Stimulated activated CD4-positive, alpha-beta T cell treated with anti-CD3 and anti-CD28 coated beads, Interleukin-4, amount 100 ng/mL, for 1 hour (primary cell): ENCODE data around the gene INSL6.
"Not testable (repeated sequence)": the region's sequence is repeated elsewhere in the genome, so short reads cannot be mapped to it uniquely, and the experiment has no call there.

ENCODE experiments used
- DNase-seq: peaks from one replicate; pipeline ENCODE4 v3.0.0-alpha.2; 2020

The INSL6 gene

GRCh38 chr9:5185220-5185840 is at the start of gene INSL6:
INSL6 (minus strand) TSS chr9:5185639; CDS start chr9:5185602, 37 bp downstream.
- no peak for DNase-seq

GRCh38 chr9:5231212-5231611 is 45.8 kb upstream of the INSL6 start, which contains the start of gene INSL4:
INSL4 (plus strand) TSS chr9:5231419; CDS start chr9:5231524, 105 bp downstream.
- no peak for DNase-seq

GRCh38 chr9:5230554-5230953 is 45.1 kb upstream of the INSL6 start:
- no peak for DNase-seq

- no peak for DNase-seq
These were observed 19.6 kb upstream of the INSL6 start for GRCh38 chr9:5205071-5205470.

- no peak for DNase-seq
These were observed 10.0 kb upstream of the INSL6 start for GRCh38 chr9:5195463-5195862.

GRCh38 chr9:5193345-5193744 is 7.9 kb upstream of the INSL6 start:
- DNase-seq, result no peak

GRCh38 chr9:5191985-5192384 is 6.5 kb upstream of the INSL6 start:
- no peak for DNase-seq

GRCh38 chr9:5188060-5188984 is 2.9 kb upstream of the INSL6 start:
- DNase-seq, result no peak

GRCh38 chr9:5186416-5187169 is 1.2 kb upstream of the INSL6 start:
- DNase-seq, result peak; percentile 43

- DNase-seq, result no peak
These were observed 663 bp downstream of the INSL6 start for GRCh38 chr9:5184776-5185175.

GRCh38 chr9:5180631-5181030 is 4.8 kb downstream of the INSL6 start:
- not testable (repeated sequence) for DNase-seq

- no peak for DNase-seq
These were observed 7.2 kb downstream of the INSL6 start for GRCh38 chr9:5178126-5178805.

- DNase-seq, result no peak
These were observed 39.2 kb downstream of the INSL6 start for GRCh38 chr9:5146241-5146640.

- no peak for DNase-seq
These were observed 41.2 kb downstream of the INSL6 start for GRCh38 chr9:5144217-5144616.

- no peak for DNase-seq
These were observed 45.3 kb downstream of the INSL6 start for GRCh38 chr9:5140151-5140550.

GRCh38 chr9:5122516-5122915 is 62.9 kb downstream of the INSL6 start:
- no peak for DNase-seq

GRCh38 chr9:5122116-5122515 is 63.3 kb downstream of the INSL6 start:
- DNase-seq, result no peak

- DNase-seq, result no peak
These were observed 71.3 kb downstream of the INSL6 start for GRCh38 chr9:5113994-5114748.
